A204.1 (cell line): Measurements from ENCODE around the gene MBNL1.

Experiments
- FAIRE-seq: peaks from 2 replicates; lab custom pipeline; 2012; peaks lifted over from hg19 to GRCh38; lab: Jason Lieb, UNC

MBNL1 gene

GRCh38 chr3:152268555-152269055, at the start of gene MBNL1:
TSS of gene MBNL1 (plus strand) at chr3:152268929. CDS start at chr3:152300194, 31,265 bp downstream.
- no peak for FAIRE-seq

- no peak for FAIRE-seq
Observed at GRCh38 chr3:152219216-152219615, 49.5 kb upstream of the MBNL1 start.

- no peak for FAIRE-seq
Observed at GRCh38 chr3:152219769-152220255, 48.9 kb upstream of the MBNL1 start.

GRCh38 chr3:152222327-152222726, 46.4 kb upstream of the MBNL1 start:
- no peak for FAIRE-seq

GRCh38 chr3:152225201-152225600, 43.5 kb upstream of the MBNL1 start:
- no peak for FAIRE-seq

- no peak for FAIRE-seq
Observed at GRCh38 chr3:152226176-152226575, 42.6 kb upstream of the MBNL1 start.

- FAIRE-seq, result no peak
Observed at GRCh38 chr3:152227027-152227426, 41.7 kb upstream of the MBNL1 start.

- no peak for FAIRE-seq
Observed at GRCh38 chr3:152229692-152230091, 39.0 kb upstream of the MBNL1 start.

- FAIRE-seq, result no peak
Observed at GRCh38 chr3:152230370-152230769, 38.4 kb upstream of the MBNL1 start.

GRCh38 chr3:152232001-152232400, 36.7 kb upstream of the MBNL1 start:
- FAIRE-seq, result no peak

GRCh38 chr3:152232679-152233078, 36.0 kb upstream of the MBNL1 start:
- FAIRE-seq, result no peak

- FAIRE-seq, result no peak
Observed at GRCh38 chr3:152234657-152235375, 33.9 kb upstream of the MBNL1 start.

- FAIRE-seq, result no peak
Observed at GRCh38 chr3:152235709-152236298, 32.9 kb upstream of the MBNL1 start.

GRCh38 chr3:152236716-152237115, 32.0 kb upstream of the MBNL1 start:
- no peak for FAIRE-seq

- FAIRE-seq, result no peak
Observed at GRCh38 chr3:152241142-152242017, 27.3 kb upstream of the MBNL1 start.

GRCh38 chr3:152243301-152243711, 25.4 kb upstream of the MBNL1 start:
- FAIRE-seq, result no peak

- FAIRE-seq, result no peak
Observed at GRCh38 chr3:152243721-152244516, 24.8 kb upstream of the MBNL1 start.

- no peak for FAIRE-seq
Observed at GRCh38 chr3:152244517-152244888, 24.2 kb upstream of the MBNL1 start.

GRCh38 chr3:152245498-152246170, 23.1 kb upstream of the MBNL1 start:
- no peak for FAIRE-seq

- FAIRE-seq, result no peak
Observed at GRCh38 chr3:152251916-152252315, 16.8 kb upstream of the MBNL1 start.

- FAIRE-seq, result no peak
Observed at GRCh38 chr3:152252755-152253154, 16.0 kb upstream of the MBNL1 start.
